GM23338 (cell line): ENCODE results near the gene LNX2.

ENCODE experiments used
- EZH2 ChIP-seq: fragments of 200-600 bp; sonication (generic); IDR thresholded peaks from one replicate; pipeline ENCODE4 v1.8.0; 2017; ENCODE audit warnings: antibody characterized with exemption, mild to moderate bottlenecking, low read depth; ENCODE audit not compliant: unreplicated experiment
- EZH2phosphoT487 ChIP-seq: fragments of 200-600 bp; sonication (generic); IDR thresholded peaks from one replicate; pipeline ENCODE4 v1.8.1; 2018; ENCODE audit warnings: antibody characterized with exemption; ENCODE audit not compliant: unreplicated experiment
- JUNB ChIP-seq: IDR thresholded peaks from one replicate; pipeline ENCODE4 v1.6.1; 2016; ENCODE audit warnings: antibody characterized with exemption; ENCODE audit not compliant: unreplicated experiment
- NANOG ChIP-seq: IDR thresholded peaks from 2 replicates; pipeline ENCODE4 v1.6.1; 2016; ENCODE audit warnings: antibody characterized with exemption, borderline replicate concordance
- POLR2AphosphoS5 ChIP-seq: IDR thresholded peaks from 2 replicates; pipeline ENCODE4 v1.6.1; 2016; ENCODE audit warnings: antibody characterized with exemption, low read depth
- ZNF331 ChIP-seq: fragments of 250-450 bp; sonication (Bioruptor Pico); IDR thresholded peaks from 2 replicates; pipeline ENCODE4 v1.5.0; 2020; ENCODE audit warnings: low read depth, mild to moderate bottlenecking, moderate library complexity
- TF ChIP-seq, protein P1 (sequence below): IDR thresholded peaks from one replicate; pipeline ENCODE4 v1.6.1; 2018; ENCODE audit warnings: antibody characterized with exemption; ENCODE audit not compliant: unreplicated experiment
- TF ChIP-seq, protein P2 (sequence below), 2 experiments: fragments of 200-600 bp in 1 of 2; sonication (generic) in 1 of 2; conservative IDR thresholded peaks; 2 replicates each; pipeline versions ENCODE4 v1.5.1 to v1.6.1; 2016 to 2017; ENCODE audit warnings: antibody characterized with exemption in 2 of 2, low read depth in 2 of 2, mild to moderate bottlenecking in 2 of 2, moderate library complexity in 1 of 2

DNA sequence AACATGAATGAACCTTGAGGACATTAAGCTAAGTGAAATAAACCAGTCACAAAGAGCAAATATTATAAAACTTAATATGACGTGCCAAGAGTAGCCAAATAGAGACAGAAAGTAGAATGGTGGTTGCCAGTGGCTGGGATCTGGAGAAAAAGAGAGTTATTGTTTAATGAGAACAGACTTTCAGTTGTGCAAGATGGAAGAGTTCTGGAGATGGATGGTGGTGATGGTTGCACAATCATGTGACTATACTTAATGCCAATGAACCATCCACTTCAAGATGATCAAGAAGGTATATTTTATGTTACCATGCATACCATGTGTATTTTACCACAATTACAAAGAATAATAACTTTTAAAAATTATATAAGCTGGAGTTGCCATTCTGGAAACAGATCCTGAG is 104.2 kb downstream of the LNX2 start:
- TF ChIP-seq EZH2 (no peak), JUNB (no peak), EZH2phosphoT487 (no peak), POLR2AphosphoS5 (no peak), ZNF331 (CRISPR knock-in tag) (no peak), NANOG (no peak)
- TF ChIP-seq, protein P1, sequence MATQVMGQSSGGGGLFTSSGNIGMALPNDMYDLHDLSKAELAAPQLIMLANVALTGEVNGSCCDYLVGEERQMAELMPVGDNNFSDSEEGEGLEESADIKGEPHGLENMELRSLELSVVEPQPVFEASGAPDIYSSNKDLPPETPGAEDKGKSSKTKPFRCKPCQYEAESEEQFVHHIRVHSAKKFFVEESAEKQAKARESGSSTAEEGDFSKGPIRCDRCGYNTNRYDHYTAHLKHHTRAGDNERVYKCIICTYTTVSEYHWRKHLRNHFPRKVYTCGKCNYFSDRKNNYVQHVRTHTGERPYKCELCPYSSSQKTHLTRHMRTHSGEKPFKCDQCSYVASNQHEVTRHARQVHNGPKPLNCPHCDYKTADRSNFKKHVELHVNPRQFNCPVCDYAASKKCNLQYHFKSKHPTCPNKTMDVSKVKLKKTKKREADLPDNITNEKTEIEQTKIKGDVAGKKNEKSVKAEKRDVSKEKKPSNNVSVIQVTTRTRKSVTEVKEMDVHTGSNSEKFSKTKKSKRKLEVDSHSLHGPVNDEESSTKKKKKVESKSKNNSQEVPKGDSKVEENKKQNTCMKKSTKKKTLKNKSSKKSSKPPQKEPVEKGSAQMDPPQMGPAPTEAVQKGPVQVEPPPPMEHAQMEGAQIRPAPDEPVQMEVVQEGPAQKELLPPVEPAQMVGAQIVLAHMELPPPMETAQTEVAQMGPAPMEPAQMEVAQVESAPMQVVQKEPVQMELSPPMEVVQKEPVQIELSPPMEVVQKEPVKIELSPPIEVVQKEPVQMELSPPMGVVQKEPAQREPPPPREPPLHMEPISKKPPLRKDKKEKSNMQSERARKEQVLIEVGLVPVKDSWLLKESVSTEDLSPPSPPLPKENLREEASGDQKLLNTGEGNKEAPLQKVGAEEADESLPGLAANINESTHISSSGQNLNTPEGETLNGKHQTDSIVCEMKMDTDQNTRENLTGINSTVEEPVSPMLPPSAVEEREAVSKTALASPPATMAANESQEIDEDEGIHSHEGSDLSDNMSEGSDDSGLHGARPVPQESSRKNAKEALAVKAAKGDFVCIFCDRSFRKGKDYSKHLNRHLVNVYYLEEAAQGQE, result no peak
- TF ChIP-seq, protein P2, sequence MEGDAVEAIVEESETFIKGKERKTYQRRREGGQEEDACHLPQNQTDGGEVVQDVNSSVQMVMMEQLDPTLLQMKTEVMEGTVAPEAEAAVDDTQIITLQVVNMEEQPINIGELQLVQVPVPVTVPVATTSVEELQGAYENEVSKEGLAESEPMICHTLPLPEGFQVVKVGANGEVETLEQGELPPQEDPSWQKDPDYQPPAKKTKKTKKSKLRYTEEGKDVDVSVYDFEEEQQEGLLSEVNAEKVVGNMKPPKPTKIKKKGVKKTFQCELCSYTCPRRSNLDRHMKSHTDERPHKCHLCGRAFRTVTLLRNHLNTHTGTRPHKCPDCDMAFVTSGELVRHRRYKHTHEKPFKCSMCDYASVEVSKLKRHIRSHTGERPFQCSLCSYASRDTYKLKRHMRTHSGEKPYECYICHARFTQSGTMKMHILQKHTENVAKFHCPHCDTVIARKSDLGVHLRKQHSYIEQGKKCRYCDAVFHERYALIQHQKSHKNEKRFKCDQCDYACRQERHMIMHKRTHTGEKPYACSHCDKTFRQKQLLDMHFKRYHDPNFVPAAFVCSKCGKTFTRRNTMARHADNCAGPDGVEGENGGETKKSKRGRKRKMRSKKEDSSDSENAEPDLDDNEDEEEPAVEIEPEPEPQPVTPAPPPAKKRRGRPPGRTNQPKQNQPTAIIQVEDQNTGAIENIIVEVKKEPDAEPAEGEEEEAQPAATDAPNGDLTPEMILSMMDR (conservative IDR thresholded peaks at IDR 0.05; ENCODE audit: low read depth in 2 of 2), result no peak
